Hepatocyte (in vitro differentiated cells): ENCODE measurements around the gene DENND1A.

ENCODE experiments used
- CTCF ChIP-seq: fragments of 200-600 bp; sonication (generic); IDR thresholded peaks from 2 replicates; pipeline ENCODE4 v1.5.1; 2016; ENCODE audit warnings: antibody characterized with exemption, mild to moderate bottlenecking; ENCODE audit not compliant: poor library complexity
- EZH2 ChIP-seq: fragments of 200-600 bp; sonication (generic); IDR thresholded peaks from 2 replicates; pipeline ENCODE4 v1.6.1; 2016; ENCODE audit warnings: antibody characterized with exemption, mild to moderate bottlenecking, borderline replicate concordance

GRCh38 chr9:123472862-123473614 lies 456.9 kb downstream of the DENND1A start:
- no peak for TF ChIP-seq EZH2
- no peak for TF ChIP-seq CTCF
